Hindlimb muscle (tissue), 1 donor: Measurements from ENCODE around the gene ZNF382. TPM values are rescaled to one million over a fixed set of nuclear protein-coding genes. Genes with fewer than 3 reads are reported as not detected.
"Not testable (repeated sequence)": the region's sequence is repeated elsewhere in the genome, so short reads cannot be mapped to it uniquely, and the experiment has no call there.

Source experiments
- DNase-seq: peaks from one replicate; pipeline ENCODE4 v3.0.0-alpha.2; 2013
- polyA plus RNA-seq: library from polyadenylated mRNA; unstranded; fragments of 120-200 nt; gene quantifications from one replicate; pipeline ENCODE4 v1.2.1, GENCODE V29; 2013; ENCODE audit not compliant: insufficient read length

Gene ZNF382
- polyA plus RNA-seq: 11.1 TPM

DNA sequence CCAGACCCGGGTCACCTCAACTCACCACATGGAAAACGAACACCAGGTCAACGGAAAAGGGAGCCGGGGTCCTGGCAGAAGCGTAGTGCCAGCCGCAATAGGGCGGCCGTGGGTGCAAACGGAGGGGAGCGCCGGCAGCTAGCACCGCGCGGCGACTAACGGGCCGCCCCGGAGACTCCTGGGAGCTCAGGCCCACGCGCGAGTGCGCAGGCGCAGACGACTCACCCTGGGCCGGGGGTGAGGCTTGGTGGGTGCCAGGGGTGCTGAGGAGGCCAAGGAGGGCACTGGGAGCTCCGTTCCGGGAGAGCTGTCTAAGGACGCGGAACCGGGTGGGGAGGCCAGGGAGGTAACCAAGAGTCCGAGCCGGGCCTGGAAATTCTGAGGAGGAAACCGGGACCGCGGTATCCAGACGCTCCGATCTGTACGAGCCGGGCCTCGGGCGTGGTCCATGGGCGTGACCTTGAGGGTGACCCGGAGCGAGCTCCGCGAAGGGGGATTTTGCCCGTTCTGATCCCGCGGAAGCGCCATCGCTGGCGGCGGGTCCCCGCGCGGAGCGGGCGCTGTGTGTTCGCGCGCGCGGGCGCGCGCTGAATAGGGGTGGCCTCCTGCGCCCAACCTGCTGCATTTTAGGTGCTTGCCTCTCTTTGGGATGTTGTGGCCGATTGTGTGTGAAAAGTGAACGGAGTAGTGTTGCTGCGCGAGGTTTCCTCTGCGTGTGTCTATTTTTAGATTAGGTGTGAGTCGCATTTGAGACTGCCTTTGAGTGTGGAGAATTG lies at the start of gene ZNF382:
TSS of gene ZNF382 (plus strand) at position 213 of the 776 bp plus-strand sequence. CDS start 4,602 bp downstream, outside the sequence.
- DNase-seq: peak; percentile 87

DNA sequence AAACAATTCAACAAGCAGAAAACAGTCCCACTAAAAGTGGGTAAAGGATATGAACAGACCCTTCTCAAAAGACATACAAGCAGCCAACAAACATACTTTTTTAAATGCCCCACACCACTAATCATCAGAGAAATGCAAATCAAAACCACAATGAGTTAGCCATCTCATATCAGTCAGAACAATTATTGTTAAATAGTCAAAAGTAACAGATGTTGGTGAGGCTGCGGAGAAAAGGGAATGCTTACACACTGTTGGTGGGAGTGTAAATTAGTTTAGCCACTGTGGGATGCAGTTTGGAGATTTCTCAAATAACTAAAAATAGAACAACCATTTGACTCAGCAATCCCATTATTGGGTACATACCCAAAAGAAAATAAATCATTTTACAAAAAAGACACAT lies 40.7 kb upstream of the ZNF382 start:
- DNase-seq: no peak

DNA sequence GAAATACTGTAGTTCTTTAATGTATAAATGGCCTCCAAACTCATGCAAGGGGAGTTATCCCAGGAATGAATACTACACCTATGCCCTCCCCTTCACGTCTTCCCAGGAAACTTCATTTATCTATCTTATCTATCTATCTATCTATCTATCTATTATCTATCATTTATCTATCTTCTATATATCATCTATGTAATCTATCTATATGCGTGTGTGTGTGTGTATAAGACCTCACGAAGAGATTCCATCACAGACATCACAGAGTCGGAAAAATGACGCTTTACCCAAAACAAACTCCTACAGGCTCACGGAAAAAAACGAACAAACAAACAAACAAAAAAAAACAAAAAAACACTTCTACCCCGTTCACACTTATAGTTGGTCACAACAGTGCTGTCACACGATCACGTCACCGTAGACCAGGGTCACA lies 32.5 kb upstream of the ZNF382 start:
- peak; percentile 1 for DNase-seq

DNA sequence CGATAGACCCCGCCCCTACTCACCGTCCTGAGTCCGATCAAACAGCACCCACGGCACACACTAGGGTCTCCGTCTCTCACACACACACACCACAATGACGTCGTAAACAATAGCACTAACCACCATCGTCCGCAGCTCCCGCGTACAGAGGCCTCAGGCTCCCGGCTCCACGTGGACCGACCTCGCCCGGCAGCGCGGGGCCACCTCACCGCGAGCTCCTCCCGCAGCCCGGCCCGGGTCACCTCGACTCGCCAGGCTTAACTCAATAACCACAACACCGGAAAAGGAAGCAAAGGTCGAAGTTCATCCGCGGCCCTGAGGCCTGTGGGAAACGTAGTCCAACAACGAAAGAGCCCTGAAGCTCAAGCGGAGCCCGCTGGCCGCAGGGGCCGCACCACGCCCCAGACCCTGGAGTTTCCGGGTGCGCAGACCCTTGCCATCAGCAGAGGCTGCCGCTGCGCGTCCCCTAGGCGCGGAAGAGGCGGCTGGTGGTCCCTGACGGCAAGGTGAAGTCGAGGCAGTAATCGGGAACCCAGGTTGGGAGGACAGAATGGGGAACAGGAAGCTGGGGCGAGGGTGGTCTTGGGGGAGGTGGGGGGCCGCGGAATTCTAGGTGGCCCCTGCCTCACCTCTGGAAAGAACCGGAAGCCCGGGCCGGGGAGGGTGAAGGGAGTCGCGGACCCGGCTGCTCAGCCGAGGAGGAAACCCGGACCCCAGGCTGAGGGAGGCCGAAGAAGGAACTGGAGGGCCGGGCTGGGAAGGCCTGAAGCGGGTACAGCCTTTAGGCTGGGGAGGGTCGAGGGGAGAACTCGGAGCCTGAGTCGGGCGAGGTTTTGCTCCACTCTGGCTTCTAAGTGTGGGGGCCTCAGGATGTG lies 31.9 kb upstream of the ZNF382 start, which contains the start of gene ZNF529:
TSS of gene ZNF529 (minus strand) at position 273 of the 875 bp plus-strand sequence. CDS start 946 bp downstream, outside the sequence.
- peak; percentile 92 for DNase-seq

DNA sequence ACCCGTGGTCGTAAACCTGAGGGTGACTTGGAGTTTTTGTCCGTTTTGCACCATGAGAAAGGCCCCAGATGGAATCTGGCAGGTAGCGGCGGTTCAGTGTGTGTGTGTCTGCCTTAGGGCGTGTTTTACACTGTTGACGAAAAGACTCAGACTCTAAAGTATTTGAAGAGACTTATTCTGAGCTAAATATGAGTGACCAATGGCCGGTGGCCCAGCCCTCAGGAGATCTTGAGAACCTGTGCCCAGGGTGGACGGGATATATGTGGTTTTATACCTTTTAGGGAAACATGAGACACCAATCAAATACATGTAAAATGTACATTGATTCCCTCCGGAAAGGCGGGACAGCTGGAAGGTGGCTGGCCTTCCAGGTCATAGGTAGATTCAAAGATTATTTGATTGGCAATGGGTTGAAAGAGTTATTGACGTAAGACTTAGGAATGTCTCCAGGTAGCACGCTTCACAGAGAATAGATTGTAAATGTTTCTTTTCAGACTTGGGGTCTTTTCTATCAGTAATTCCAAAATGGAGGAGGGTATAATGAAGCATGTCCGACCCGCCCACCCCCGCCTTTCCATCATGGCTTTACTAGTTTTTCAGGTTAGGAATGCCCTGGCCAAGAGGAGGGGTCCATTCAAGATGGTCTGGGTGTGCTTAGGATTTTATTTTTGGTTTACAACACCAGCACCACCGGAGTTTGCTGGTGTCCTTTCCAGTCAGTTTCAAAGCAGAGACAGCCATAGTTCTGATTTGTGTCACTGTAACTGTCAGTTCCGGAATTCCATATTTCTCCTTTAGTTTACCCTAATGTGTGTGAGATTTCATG lies 31.0 kb upstream of the ZNF382 start:
- DNase-seq: peak; percentile 1

DNA sequence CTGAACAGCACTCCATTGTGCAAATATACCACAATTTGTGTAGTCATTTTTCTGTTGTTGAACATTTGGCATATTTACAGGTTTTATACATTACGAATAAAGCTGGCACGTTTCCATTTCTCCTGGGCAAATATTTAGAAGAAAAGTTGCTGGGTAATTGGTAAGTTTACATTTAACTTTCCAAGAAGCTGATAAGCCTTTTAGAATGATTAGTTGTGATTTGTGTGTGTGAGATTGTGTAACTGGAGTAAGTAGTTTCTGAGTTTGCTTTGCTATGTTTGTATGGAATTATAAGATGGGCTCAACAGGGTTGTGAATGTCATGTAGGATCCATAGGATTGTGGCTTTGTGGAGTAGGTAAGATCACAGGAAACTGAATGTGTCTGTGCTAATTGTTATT lies 30.4 kb upstream of the ZNF382 start:
- no peak for DNase-seq

DNA sequence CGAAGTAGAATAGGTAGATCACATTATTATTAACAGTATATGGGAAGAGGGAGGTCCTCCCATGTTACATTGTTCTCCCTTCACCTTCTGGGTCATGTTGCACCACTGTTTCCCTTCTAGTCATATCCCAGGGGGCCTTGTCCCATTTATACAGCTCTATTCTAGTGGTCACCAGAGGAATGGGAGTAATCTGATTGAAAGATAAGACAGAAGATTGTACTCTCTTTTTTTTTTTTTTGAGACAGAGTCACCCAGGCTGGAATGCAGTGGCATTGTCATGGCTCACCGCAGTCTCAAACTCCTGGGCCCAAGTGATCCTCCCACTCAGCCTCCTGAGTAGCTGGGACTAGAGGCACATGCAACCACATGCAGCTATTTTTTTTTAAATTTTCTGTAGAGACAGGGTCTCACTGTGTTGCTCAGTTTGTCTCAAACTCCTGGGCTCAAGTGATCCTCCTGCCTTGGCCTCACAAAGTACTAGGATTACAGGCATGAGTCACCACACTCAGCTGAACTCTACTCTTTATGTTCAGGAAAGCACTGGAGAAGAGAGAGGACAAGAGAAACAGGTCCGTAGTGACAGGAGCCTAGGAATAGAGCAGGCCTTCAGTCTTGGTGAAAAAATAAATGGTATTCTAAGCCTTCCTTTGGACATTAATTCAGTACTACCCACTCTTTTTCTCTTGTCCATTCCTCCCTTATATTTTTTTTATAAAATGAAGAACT lies 27.7 kb upstream of the ZNF382 start:
- no peak for DNase-seq

DNA sequence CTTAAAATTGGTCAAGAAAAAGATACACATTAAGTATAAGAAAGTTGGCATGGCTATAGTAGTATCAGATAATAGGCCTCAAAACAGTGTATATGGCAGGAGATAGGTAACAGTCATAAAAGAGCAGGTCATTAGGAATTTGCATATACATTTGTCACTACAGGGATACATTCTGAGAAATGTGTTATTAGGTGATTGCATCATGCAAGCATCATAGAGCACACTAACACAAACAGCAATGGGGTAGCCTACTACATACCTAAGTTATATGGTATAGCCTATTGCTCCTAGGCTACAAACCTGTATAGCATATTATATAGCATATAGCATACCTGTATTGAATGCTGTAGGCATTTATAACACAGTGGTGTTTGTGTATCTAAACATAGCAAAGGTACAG lies 25.9 kb upstream of the ZNF382 start:
- no peak for DNase-seq

DNA sequence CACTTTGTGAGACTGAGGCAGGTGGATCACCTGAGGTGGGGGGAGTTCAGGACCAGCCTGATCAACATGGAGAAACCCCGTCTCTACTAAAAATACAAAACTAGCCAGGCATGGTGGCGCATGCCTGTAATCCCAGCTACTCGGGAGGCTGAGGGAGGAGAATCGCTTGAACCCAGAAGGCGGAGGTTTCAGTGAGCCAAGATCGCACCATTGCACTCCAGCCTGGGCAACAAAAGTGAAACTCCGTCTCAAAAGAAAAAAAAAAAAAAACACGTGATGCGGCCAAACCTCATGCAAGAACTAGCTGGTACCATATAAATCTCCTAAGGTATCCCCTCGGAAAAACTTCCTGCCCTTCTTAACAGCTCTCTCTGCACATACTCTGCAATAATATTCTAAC lies 2.4 kb upstream of the ZNF382 start:
- DNase-seq: not testable (repeated sequence)

DNA sequence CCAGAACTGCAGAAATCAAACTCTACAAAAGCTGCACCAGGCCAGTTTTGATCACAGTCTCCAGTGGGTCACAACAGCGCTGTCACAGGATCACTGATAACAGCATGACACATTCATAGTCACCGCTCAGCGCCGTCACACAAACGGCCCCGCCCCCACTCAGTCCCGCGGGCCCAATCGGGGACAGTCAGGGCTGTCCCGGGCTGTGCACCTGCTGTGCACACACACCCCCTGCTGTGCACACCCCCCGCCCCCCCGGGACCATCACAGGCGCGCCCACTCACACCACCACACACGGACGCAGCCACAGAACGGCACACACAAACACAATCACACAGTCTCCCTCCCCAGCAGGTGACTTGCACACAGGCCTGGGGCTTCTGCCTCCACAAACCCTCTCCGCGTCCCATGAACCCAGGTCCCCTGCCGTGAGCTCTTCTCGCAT lies 435 bp upstream of the ZNF382 start:
- no peak for DNase-seq

DNA sequence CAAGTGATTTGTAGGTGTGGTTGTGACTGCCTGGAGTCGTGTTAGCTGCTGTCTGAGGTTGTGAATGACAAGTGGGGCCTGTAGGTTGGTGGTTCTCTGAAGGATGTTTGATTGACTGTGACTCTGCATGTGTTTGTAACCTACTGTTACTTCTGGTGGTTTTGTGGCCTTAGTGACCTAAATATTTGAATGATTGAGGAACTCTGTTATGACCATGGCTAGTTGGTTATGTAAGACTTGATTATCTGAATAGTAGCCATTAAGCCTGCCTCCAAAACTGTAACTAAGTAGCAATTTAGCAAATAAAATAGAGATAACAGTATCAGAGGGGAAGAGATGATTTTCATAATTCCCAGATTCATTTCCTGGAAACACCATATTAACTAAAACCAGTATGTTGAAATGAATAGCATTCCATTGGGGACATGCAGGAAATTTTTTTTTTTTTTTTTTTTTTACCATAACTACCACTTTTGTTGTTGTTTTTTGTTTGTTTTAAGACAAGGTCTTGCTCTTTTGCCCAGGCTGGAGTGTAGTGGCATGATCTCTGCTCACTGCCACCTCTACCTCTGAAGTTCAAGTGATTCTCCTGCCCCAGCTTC lies 865 bp downstream of the ZNF382 start:
- DNase-seq: no peak

DNA sequence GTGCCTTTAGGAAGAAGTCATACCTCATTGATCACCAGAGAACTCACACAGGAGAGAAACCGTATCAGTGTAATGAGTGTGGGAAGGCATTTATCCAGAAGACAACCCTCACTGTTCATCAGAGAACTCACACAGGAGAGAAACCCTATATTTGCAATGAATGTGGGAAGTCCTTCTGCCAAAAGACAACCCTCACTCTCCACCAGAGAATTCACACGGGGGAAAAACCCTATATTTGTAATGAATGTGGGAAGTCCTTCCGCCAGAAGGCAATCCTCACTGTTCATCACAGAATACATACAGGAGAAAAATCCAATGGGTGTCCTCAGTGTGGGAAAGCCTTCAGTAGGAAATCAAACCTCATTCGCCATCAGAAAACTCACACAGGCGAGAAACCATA lies 21.9 kb downstream of the ZNF382 start:
- no peak for DNase-seq

DNA sequence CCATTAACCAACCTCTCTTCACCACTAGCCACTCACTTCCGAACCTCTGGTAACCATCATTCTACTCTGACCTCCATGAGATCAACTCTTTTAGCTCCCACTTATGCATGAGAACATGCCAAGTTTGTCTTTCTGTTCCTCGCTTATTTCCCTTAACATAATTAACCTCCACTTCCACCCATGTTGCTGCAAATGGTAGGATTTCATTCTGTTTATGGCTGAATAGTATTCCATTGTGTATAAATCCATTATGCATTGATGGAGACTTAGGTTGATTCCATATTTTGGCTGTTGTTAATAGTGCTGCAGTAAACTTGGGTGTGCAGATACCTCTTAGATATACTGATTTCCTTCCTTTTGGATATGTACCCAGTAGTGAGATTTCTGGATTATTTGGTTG lies 30.2 kb downstream of the ZNF382 start:
- no peak for DNase-seq

DNA sequence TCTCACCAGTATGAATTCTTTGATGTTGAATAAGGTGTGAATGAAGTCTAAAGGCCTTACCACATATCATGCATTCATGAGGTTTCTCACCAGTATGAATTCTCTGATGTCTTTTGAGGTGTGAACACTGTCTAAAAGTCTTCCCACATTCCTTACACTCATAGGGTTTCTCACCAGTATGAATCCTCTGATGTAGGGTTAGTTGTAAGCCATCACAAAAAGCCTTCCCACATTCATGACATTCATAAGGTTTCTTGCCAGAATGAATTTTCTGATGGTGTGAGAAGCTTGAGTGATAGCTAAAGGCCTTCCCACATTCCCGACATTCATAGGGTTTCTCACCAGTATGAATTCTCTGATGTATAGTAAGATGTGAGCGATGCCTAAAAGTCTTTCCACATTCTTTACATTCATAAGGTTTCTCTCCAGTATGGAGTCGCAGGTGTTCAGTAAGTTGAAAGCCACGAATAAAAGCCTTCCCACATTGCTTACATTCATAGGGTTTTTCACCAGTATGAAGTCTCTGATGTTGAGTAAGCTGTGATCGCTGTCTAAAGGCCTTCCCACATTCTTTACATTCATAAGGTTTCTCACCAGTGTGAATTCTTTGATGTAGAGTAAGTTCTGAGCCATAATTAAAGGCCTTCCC lies 33.9 kb downstream of the ZNF382 start:
- DNase-seq: no peak

DNA sequence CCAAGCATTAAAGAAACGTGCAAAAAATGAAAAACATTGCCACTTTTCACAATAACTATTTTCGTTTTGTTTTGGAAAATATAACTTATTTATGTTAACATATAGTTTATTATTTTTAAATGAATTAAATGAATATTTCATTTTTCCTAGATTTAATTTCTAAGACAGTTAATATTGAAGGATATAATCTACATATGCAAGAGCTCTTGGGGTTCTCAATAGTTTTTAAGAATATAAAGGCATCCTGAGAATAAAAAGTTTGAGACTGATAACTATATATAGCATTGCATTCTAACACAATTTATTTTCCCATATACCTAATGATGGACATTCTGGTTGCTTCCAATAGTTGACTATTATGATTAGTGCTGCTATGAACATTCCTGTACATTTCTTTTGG lies 41.6 kb downstream of the ZNF382 start:
- DNase-seq: no peak

DNA sequence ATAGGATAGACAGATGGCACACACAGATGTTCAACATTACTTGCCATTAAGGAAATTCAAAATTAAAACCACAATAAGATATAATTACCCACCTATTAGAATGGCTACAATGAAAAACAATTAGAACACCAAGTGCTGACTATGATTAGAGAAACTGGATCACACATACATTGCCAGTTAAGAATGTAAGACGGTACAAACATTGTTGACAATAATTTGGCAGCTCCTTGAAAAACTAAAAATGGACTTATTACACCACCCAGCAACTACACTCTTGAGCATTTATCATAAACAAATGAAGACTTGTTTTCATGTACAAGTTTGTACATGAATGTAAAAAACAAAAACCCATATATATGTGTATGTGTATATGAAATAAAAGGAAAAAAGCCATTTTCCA lies 47.8 kb downstream of the ZNF382 start:
- no peak for DNase-seq

DNA sequence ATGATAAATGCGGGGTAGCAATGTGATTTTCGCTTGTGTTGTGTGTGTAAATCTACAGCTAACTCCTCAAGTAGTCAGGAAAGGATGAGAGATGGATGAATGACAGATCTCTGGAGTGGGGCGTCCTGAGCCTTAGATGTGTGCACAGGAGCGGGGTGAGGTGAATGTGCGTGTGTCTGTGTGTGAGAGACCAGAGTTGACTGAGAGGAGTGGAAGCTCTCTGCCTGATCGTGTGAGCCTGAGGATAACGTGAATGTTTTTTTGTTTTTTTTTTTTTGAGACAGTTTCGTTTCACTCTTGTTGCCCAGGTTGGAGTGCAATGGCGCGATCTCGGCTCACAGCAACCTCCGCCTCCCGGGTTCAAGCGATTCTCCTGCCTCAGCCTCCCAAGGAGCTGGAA lies 60.7 kb downstream of the ZNF382 start:
- no peak for DNase-seq

DNA sequence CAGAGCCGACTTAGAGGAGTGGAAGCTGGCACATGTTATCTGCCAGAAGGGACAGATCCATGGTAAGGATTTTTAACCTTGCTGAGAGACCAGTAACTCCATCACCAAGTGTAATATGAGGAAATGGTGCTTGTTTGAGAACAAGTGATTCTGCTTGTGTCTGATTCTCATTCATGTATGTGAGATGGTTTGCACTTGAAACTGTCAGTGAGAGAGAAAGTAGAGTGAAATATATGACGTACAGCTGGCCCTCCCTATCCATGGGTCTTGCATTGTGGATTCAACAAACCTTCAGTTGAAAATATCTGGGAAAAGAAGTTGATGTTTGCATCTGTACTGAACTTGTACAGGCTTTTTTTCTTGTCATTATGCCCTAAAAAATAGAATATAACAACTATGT lies 63.5 kb downstream of the ZNF382 start:
- DNase-seq: no peak

DNA sequence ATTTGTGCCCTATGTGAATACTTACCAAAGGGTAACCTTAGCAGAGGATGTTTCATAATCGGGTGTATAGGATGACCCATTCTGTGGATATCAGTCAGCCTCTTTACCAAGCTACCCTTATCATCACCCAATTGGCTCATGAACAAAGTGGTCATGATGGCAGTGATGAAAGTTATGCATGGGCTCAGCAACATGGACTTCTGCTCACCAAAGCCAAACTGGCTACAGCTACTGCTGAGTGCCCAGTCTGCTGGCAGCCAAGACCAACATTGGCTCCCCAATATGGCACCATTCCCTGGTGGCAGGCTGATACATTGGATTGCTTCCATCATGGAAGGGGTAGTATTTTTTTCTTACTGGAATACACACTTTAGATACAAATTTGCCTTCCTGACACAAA lies 67.3 kb downstream of the ZNF382 start:
- DNase-seq: no peak

DNA sequence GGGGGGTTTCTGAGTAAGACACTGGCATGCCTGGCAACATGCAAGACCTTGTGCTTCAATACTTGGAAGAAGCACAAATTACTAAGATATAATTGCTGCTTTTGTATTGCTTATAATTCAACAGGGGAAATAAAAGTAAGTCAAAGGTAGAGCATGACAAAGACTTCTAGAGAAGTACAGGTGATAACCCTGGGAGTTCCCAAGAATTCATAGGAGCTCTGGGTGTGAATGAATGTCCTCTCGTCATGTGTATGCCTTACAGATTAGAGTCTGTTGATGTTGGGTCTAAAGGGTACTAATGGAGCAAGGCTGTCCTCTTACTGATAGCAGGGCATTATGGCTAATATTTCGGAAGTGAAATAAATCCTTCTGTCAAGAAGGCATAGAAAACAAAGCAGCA lies 69.1 kb downstream of the ZNF382 start:
- DNase-seq: no peak

DNA sequence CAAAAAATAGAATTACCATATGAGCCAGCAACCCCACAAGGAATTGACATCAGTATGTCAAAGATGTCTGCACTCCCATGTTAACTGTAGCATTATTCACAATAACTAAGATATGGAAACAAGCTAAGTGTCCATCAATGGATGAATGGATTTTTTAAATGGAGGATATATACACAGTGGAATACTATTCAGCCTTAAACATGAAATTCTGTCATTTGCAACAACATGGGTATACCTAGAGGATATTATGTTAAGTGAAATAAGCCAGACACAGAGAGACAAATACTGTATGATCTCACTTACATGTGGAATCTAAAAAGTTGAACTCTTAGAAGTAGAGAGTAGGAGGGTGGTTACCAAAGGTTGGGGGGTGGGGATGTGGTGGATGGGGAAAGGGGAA lies 74.3 kb downstream of the ZNF382 start:
- DNase-seq: no peak
